K562 (cell line): ENCODE measurements around the gene ATL2.

Experiments
- GATAD2A ChIP-seq: fragments of 450-650 bp; IDR thresholded peaks from 2 replicates; pipeline ENCODE4 v1.6.1; 2017
- TF ChIP-seq, protein P1 (sequence below): sonication (generic); formaldehyde crosslinking; IDR thresholded peaks from 2 replicates; pipeline ENCODE4 v1.8.1; 2022; ENCODE audit warnings: missing genetic modification reagents

DNA sequence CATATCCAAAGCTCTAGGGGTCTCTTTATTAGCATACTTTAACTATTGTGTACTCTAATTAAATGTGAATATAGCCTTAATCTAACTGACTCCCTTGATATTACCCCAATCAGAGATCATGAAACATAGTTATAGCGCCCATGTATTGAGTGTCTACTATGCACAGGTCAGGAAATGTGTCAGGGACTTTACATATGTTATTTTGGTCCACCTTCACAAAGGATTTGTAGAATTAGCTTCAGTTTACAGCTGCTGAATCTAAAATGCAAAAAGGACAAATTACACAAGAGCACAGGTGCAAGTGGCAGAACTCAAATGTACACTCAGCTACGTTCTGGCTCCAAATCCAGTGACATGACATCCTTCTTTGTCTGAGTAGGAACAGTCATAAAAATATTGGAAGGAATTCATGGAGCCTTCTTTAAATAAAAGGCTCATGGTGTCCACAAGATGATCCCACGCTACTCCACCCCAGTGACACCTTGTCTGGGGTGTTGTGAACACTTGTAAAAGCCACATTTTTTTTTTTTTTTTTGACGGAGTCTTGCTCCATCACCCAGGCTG is 38.7 kb upstream of the ATL2 start:
- TF ChIP-seq, protein P1, sequence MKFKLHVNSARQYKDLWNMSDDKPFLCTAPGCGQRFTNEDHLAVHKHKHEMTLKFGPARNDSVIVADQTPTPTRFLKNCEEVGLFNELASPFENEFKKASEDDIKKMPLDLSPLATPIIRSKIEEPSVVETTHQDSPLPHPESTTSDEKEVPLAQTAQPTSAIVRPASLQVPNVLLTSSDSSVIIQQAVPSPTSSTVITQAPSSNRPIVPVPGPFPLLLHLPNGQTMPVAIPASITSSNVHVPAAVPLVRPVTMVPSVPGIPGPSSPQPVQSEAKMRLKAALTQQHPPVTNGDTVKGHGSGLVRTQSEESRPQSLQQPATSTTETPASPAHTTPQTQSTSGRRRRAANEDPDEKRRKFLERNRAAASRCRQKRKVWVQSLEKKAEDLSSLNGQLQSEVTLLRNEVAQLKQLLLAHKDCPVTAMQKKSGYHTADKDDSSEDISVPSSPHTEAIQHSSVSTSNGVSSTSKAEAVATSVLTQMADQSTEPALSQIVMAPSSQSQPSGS (CRISPR knock-in tag), result no peak
- TF ChIP-seq GATAD2A, result no peak
